Ovary (tissue), 9 donors: ENCODE results near the gene EPHA2. TPM values are rescaled to one million over a fixed set of nuclear protein-coding genes. Genes with fewer than 3 reads are reported as not detected.
A peak's percentile ranks its signal among the peaks of the same experiment; 100 is the strongest.

Experiments
- DNase-seq, 5 donors: peaks; one replicate each; pipeline ENCODE4 v3.0.0-alpha.2; 2019 to 2020
- H3K27ac ChIP-seq, 2 donors: fragments of 200-600 bp; one replicate each; pipeline versions ENCODE4 v1.5.1 to v1.8.0; 2019 to 2022
- H3K27me3 ChIP-seq: fragments of 200-600 bp; one replicate; pipeline ENCODE4 v1.8.0; 2022
- H3K36me3 ChIP-seq: fragments of 200-600 bp; sonication (generic); one replicate; pipeline ENCODE4 v1.5.1; 2019
- H3K4me1 ChIP-seq: one replicate; pipeline ENCODE4 v1.8.1; 2013; ENCODE audit warnings: mild to moderate bottlenecking, moderate library complexity; ENCODE audit not compliant: insufficient read depth
- H3K4me3 ChIP-seq: fragments of 200-600 bp; sonication (generic); one replicate; pipeline ENCODE4 v1.5.1; 2017
- H3K9me3 ChIP-seq, 2 donors: fragments of 200-600 bp in 1 of 2; sonication (generic) in 1 of 2; one replicate each; pipeline versions ENCODE4 v1.5.1 to v1.8.1; 2013 to 2019; ENCODE audit warnings: mild to moderate bottlenecking in 1 of 2, moderate library complexity in 1 of 2
- EP300 ChIP-seq: sonication (generic); formaldehyde crosslinking; IDR thresholded peaks from one replicate; pipeline ENCODE4 v1.6.1; 2017; ENCODE audit warnings: antibody characterized with exemption
- POLR2A ChIP-seq: fragments of 450-650 bp; IDR thresholded peaks from one replicate; pipeline ENCODE4 v1.6.1; 2017; ENCODE audit warnings: antibody characterized with exemption, mild to moderate bottlenecking, moderate library complexity
- WGBS, 3 donors: extraction: QIAGEN DNeasy Blood & Tissue Kit in 1 of 3; methylation state at CpG; one replicate each; pipeline versions ENCODE4 v1.1.5 to v1.1.7; 2013 to 2017; 5-methylcytosine and 5-hydroxymethylcytosine counted together
- intact Hi-C, 4 donors: fragments of 100-400 bp; cut with DNase I; formaldehyde crosslinking; loops; one replicate each; pipeline versions ENCODE4 v1.11.0 to v1.15.1; 2022 to 2023
- polyA plus RNA-seq, 2 donors: library from polyadenylated mRNA; stranded (reverse); fragments of 200-250 nt in 1 of 2; fragments of 350-450 nt in 1 of 2; fragmentation: Illumina TruSeq in 1 of 2; extraction: RNeasy Lipid Tissue Mini Kit (QIAGEN cat#74804) in 1 of 2; gene quantifications; one replicate each; pipeline ENCODE4 v1.2.3, GENCODE V29; 2013 to 2014
- total RNA-seq, 7 donors: library from RNA; depleted of rRNA in 2 of 7; stranded (reverse); fragments of >200 nt in 2 of 7; fragmentation: NEBNext Ultra II Directional in 3 of 7; extraction: Animal tissue kit (Norgen Biotek cat#: 25700) in 3 of 7; gene quantifications; one replicate each; pipeline versions ENCODE4 v1.1.0 to v1.2.4, GENCODE V29; 2016 to 2023
- TF ChIP-seq, protein P1 (sequence below), 3 donors: fragments of 450-650 bp in 2 of 3; fragments of 200-600 bp in 1 of 3; IDR thresholded peaks; one replicate each; pipeline versions ENCODE4 v1.5.1 to v1.8.0; 2016 to 2022; ENCODE audit warnings: antibody characterized with exemption in 3 of 3, mild to moderate bottlenecking in 1 of 3
- donor health status: DM: no; HTN: no; CAD: no; lungs with moderate emphysema.
- donor health status: DM: no; HTN: no; CAD: no.
- donor health status: Bipolar disorder and iron deficiency.
- donor health status: DM: yes; HTN: yes; CAD: no.
- donor health status: DM: no; HTN: no; CAD: no.
- donor health status: DM: yes; HTN: yes; CAD: no.

The EPHA2 gene
- total and polyA plus RNA-seq, 9 donors = 3.8 to 40.7 (median 8.2) TPM

DNA sequence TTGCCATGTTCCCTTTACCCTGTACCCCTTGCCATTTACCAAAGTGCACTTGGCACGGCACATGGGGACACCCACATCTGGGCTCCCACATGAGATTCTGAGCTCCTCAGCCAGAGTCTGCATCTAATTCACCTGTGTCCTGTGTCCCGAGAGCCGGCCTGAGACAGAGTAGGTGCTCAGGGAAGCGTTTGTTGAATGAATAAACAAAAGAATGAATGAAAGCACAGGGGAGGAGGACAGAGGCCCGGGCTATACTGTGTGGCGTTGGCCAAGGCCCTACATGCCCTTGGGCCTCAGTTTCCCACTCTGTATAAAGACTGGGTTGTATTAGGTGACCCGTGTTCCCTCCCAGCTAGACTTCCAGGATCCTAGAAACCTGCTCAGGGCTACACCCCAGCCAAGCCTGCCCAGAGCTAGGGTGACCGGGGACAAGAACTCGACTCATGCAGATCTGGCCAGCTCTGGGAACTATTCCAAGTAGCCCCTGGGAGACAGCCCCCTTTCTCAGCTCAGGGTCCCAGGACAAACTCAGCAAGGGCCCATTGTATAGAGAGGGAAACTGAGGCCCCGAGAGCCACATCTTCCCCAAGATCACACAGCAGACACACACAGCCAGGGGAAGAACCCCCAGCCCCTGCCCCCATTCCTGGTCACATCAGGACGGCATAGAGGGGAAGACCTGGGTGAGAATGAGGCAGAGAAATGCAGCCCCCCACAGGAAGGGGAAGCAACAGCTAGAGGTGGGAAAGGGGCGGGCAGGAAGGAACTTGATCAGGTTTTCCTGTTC is 6.0 kb downstream of the EPHA2 start:
- H3K27ac ChIP-seq = no peak overlapping the region
- no peaks in the 10 kb centered on the region for H3K9me3 ChIP-seq
- H3K4me1 ChIP-seq = peaks cover 19% of the 10 kb centered on the region
- H3K4me3 ChIP-seq = no peak overlapping the region
- WGBS, 3 donors = 86 to 92% (median 87%) methylated on average over 12 of the region's 12 CpGs
- TF ChIP-seq, protein P1, sequence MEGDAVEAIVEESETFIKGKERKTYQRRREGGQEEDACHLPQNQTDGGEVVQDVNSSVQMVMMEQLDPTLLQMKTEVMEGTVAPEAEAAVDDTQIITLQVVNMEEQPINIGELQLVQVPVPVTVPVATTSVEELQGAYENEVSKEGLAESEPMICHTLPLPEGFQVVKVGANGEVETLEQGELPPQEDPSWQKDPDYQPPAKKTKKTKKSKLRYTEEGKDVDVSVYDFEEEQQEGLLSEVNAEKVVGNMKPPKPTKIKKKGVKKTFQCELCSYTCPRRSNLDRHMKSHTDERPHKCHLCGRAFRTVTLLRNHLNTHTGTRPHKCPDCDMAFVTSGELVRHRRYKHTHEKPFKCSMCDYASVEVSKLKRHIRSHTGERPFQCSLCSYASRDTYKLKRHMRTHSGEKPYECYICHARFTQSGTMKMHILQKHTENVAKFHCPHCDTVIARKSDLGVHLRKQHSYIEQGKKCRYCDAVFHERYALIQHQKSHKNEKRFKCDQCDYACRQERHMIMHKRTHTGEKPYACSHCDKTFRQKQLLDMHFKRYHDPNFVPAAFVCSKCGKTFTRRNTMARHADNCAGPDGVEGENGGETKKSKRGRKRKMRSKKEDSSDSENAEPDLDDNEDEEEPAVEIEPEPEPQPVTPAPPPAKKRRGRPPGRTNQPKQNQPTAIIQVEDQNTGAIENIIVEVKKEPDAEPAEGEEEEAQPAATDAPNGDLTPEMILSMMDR (IDR thresholded peaks at IDR 0.05) = no peak
- TF ChIP-seq POLR2A (no peak), EP300 (no peak)
- no peak for DNase-seq
- no peaks in the 10 kb centered on the region for H3K27me3 ChIP-seq
- intact Hi-C loops = loop anchor here in 2 of 4 donors (5.0 to 10.0 kb wide), 2 partner anchors 37 to 65 kb away; no protein-coding TSS in a partner anchor
- H3K36me3 ChIP-seq = no peaks in the 10 kb centered on the region

DNA sequence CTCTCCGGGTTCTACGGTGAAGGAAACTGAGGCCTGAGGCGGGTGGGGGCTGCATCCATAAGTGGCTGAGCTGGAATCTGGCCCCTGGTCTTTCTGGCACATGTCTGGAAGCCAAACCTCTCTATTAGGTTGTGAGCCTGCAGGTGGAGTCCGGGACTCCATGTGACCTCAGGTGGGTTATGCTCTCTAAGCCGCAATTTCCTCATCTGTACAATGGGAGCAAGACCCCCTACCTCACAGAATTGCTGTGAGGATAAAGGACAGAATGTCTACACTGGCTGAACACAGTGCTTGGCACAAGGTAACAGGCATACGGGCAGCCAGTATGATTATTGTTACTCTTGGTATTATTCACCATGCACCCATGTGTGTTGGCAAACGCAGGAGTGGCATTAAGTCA is 6.7 kb downstream of the EPHA2 start:
- H3K36me3 ChIP-seq = no peaks in the 10 kb centered on the region
- no peaks in the 10 kb centered on the region for H3K9me3 ChIP-seq
- no peak overlapping the region for H3K4me3 ChIP-seq
- intact Hi-C loops = loop anchor here in 1 of 4 donors (10.0 kb wide), 1 partner anchor 64 kb away; no protein-coding TSS in a partner anchor
- no peak for DNase-seq
- H3K27ac ChIP-seq = no peak overlapping the region
- 91 to 95% (median 93%) methylated on average over 7 of the region's 7 CpGs for WGBS, 3 donors
- H3K27me3 ChIP-seq = no peaks in the 10 kb centered on the region
- TF ChIP-seq EP300 = no peak
- TF ChIP-seq POLR2A = no peak
- TF ChIP-seq, protein P1 (IDR thresholded peaks at IDR 0.05) = no peak
- peaks cover 16% of the 10 kb centered on the region for H3K4me1 ChIP-seq

DNA sequence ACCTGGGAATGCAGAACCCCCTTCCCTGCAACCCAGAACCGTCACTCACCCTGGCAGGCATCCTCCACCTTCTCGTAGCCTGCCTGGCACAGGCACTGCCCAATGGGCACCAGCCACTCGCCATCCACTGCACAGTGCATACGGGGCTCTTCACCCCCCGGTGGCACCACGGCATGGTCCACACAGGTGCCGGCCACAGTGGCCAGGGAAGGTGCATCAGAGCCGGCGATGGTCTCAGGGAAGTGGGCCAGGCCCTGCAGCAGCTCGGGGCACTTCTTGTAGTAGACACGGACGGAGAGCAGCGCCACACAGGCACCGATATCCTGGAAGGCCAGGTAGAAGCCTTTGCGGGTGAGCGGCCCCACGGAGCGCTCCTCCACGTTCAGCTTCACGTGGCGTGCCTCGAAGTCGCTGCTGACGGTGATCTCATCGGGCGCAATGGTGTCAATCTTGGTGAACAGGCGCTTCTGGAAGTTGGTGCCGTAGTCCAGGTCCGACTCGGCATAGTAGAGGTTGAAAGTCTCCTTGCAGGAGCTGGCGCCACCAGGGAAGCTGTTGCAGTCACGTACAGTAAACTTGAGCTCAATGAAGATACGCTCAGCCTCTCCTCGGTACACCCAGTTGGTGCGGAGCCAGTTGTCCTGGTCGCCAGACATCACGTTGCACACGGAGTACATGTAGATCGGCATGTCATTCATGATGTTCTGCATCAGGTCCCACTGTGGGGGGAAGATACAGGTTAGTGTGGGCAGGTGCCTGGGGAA is 7.4 kb downstream of the EPHA2 start:
- Histone ChIP-seq H3K27ac (no peak overlapping the region), H3K27me3 (no peaks in the 10 kb centered on the region), H3K4me3 (no peak overlapping the region), H3K4me1 (peaks cover 13% of the 10 kb centered on the region), H3K9me3 (no peaks in the 10 kb centered on the region), H3K36me3 (no peaks in the 10 kb centered on the region)
- TF ChIP-seq POLR2A (no peak), EP300 (no peak)
- TF ChIP-seq, protein P1 (IDR thresholded peaks at IDR 0.05) = no peak
- 91 to 95% (median 91%) methylated on average over 34 to 39 of the region's 39 CpGs for WGBS, 3 donors
- intact Hi-C loops = loop anchor here in 1 of 4 donors (10.0 kb wide), 1 partner anchor 64 kb away; no protein-coding TSS in a partner anchor
- DNase-seq = no peak

DNA sequence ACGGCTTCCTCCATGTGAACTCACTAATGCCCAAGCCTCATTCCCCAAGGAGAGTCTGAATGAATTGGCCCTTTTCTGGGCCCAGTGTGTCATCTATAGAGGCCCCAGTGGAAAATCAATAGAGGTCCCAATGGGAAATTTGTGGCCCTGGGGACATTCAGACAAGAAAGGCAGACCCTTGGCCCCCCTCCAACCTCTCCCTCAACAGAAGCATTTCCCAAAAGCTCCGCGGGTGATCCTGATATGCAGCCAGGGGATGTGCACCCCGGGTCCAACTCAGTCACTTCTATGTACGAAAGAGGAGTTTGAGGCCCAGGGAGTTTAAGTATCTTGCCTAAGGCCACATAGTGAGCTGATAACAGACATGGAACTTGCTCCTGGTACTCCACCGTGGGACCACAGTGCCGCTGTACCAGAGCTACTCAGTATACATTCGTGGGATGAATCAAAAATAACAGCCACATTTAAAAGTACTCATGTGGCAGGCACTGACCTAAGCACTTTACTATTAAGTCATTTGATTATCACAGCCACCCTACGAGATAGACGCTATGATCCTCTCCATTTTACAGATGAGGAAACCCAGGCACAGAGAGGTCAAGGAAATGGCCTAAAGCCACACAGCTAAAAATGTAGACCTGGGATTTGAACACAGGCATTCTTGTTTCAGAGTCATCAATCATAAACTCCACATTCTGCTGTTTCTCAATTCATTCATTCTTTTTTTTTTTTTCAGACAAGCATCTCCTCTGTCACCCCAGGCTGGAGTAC is 8.5 kb downstream of the EPHA2 start:
- Histone ChIP-seq H3K27me3 (no peaks in the 10 kb centered on the region), H3K4me1 (peaks cover 12% of the 10 kb centered on the region), H3K27ac (peak overlapping the region in 1 of 2 donors; percentile 42), H3K9me3 (no peaks in the 10 kb centered on the region), H3K4me3 (no peak overlapping the region), H3K36me3 (no peaks in the 10 kb centered on the region)
- intact Hi-C loops = loop anchor here in 1 of 4 donors (10.0 kb wide), 1 partner anchor 63 kb away; no protein-coding TSS in a partner anchor
- WGBS, 3 donors = 64 to 76% (median 75%) methylated on average over 10 of the region's 10 CpGs
- no peak for TF ChIP-seq EP300
- DNase-seq = no peak
